MG63 (cell line): Measurements from ENCODE around the gene MCU. TPM values are rescaled to one million over a fixed set of nuclear protein-coding genes. Genes with fewer than 3 reads are reported as not detected.
"Not testable (repeated sequence)": the region's sequence is repeated elsewhere in the genome, so short reads cannot be mapped to it uniquely, and the experiment has no call there.

Source experiments
- DNase-seq: peaks from one replicate; pipeline ENCODE4 v3.0.0-alpha.2; 2020
- H3K27me3 ChIP-seq: fragments of 250-450 bp; sonication (Bioruptor Pico); 2 replicates; pipeline ENCODE4 v1.5.1; 2020; ENCODE audit warnings: mild to moderate bottlenecking, moderate library complexity
- H3K36me3 ChIP-seq: fragments of 250-450 bp; sonication (Bioruptor Pico); 2 replicates; pipeline ENCODE4 v1.5.1; 2020; ENCODE audit warnings: mild to moderate bottlenecking, moderate library complexity
- H3K4me3 ChIP-seq: fragments of 250-450 bp; sonication (Bioruptor Pico); 2 replicates; pipeline ENCODE4 v1.5.1; 2020; ENCODE audit warnings: mild to moderate bottlenecking, moderate library complexity
- H3K9me3 ChIP-seq: fragments of 250-450 bp; sonication (Bioruptor Pico); 2 replicates; pipeline ENCODE4 v1.5.1; 2020; ENCODE audit warnings: mild to moderate bottlenecking, moderate library complexity
- total RNA-seq: library from RNA; depleted of rRNA; stranded (reverse); fragments of >200 nt; shearing (Covaris generic); gene quantifications from 2 replicates; pipeline ENCODE4 v1.2.3, GENCODE V29; 2014; ENCODE audit warnings: low replicate concordance; rRNA removed

Gene MCU, protein sequence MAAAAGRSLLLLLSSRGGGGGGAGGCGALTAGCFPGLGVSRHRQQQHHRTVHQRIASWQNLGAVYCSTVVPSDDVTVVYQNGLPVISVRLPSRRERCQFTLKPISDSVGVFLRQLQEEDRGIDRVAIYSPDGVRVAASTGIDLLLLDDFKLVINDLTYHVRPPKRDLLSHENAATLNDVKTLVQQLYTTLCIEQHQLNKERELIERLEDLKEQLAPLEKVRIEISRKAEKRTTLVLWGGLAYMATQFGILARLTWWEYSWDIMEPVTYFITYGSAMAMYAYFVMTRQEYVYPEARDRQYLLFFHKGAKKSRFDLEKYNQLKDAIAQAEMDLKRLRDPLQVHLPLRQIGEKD
- 24.5 and 41.3 TPM in 2 replicates for total RNA-seq

DNA sequence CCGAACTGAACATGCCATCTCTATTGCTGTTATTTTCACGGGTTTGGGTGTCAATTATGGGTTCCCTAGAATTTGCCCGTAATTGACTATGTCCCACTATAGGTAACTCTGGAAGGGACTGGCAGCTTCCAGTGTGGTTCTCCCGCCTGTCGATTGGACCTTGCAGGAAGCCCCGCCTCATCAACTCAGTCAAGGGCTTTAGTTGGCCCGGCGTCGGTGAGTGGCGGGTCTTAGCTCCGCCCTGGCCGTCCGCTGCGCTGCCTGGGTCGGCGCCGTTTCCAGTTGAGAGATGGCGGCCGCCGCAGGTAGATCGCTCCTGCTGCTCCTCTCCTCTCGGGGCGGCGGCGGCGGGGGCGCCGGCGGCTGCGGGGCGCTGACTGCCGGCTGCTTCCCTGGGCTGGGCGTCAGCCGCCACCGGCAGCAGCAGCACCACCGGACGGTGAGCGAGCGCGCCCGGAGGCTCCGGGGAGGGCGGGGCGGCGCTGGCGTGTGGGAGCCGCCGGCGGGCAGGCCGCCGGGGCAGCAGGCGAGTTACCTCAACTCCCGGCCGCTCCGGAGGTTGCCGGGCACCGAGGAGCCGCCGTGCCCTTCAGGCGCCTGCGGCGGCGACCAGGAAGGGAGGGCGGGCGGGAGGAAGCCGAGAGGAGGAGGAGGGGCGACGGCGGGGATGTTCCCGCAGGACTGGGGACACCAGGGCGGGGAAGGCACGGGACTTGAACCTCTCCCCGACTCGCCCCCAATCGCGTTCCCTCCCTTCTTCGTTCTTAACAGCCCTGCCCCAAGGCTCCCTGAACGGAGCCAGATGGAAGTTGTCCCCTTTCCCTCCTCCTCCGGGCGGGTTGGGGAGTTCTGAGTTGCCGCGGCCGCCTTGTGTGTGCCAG, at the start of gene MCU:
MCU (plus strand) TSS at position 281 of the 881 bp plus-strand sequence; CDS start at position 290, 9 bp downstream.
- peak within 1 kb of the TSS; percentile 80 for H3K4me3 ChIP-seq
- peak; percentile 94 for DNase-seq
- H3K36me3 ChIP-seq: no peaks in the 10 kb centered on the region
- no peaks in the 10 kb centered on the region for H3K9me3 ChIP-seq
- no peaks in the 10 kb centered on the region for H3K27me3 ChIP-seq

DNA sequence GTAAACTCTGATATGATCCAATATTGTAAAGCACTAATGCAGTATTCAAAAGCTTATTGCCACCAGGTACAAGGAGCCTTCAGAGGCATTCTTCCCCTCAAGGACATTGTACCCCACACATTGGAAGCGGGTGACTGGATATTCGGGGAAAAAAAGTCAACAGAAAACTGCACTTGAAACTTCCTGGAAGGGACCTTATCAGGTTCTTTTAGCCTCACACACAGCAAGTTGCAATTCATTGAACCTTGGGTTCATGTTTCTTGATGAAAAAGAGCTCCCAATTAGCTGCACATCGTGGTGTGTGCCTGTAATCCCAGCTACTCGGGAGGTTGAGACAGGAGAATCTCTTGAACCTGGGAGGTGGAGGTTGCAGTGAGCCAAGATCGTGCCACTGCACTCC, 49.6 kb upstream of the MCU start:
- no peaks in the 10 kb centered on the region for H3K36me3 ChIP-seq
- no peak for DNase-seq
- H3K4me3 ChIP-seq: no peak overlapping the region
- H3K9me3 ChIP-seq: no peaks in the 10 kb centered on the region
- no peaks in the 10 kb centered on the region for H3K27me3 ChIP-seq

DNA sequence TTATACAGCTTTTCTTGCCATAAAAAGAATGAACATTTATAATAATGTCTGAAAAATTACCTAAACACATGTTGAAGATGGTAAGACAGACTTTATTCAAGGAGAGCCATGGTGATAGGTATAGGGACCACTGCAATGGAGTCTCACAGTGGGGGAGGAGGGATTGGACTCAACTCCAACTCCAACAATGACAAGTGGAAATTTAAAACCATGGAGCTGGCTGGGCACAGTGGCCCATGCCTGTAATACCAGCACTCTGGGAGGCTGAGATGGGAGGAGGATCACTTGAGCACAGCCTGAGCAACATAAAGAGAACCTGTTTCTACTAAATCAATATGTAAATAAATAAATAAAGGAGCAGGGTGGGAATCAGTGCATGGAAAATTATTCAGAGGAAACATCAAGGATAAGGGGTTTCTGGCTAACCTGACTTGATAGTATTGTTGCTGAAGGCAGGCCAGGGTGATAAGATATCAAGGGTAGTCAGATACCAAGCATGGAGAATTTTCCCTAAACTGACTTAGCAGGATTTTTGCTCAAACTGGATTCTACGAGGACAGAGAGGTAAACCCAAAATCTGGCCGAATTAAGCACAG, 46.6 kb upstream of the MCU start:
- H3K36me3 ChIP-seq: no peaks in the 10 kb centered on the region
- no peak overlapping the region for H3K4me3 ChIP-seq
- DNase-seq: no peak
- H3K27me3 ChIP-seq: no peaks in the 10 kb centered on the region
- H3K9me3 ChIP-seq: no peaks in the 10 kb centered on the region

DNA sequence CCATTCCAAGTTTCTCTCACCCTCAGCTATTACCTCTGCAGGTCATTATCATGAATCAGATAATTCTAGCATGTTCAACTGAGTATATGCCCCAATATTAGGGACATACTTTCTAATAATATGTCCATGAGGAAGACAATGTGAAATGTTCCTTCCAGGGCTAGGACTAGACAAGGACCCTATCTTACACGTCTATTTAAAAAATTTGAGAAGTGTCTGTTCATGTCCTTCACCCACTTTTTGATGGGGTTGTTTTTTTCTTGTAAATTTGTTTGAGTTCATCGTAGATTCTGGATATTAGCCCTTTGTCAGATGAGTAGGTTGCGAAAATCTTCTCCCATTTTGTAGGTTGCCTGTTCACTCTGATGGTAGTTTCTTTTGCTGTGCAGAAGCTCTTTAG, 45.0 kb upstream of the MCU start:
- not testable (repeated sequence) for H3K9me3 ChIP-seq, DNase-seq

DNA sequence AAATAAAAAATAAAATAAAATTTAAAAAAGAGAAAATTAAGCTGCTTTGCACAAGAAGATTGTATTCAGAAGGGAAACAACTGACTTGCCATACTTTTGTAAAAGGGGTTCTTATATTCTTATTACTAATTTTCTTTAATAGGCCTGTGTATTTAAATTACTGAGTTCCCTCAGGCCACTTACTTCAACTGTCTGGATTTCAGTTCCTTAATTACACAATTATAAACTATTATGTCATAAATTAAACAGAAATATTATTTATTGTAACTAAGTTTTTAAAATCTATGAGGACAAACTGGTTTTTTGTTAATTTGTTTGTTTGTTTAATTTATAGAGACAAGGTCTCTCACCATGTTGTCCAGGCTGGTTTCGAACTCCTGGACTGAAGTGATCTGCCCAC, 43.6 kb upstream of the MCU start:
- Histone ChIP-seq H3K4me3 (no peak overlapping the region), H3K9me3 (no peaks in the 10 kb centered on the region), H3K36me3 (no peaks in the 10 kb centered on the region), H3K27me3 (no peaks in the 10 kb centered on the region)
- DNase-seq: no peak

More for the DNA sequence above, 45.0 kb upstream of the MCU start:
- H3K4me3 ChIP-seq, H3K27me3 ChIP-seq, H3K36me3 ChIP-seq: not testable (repeated sequence)

DNA sequence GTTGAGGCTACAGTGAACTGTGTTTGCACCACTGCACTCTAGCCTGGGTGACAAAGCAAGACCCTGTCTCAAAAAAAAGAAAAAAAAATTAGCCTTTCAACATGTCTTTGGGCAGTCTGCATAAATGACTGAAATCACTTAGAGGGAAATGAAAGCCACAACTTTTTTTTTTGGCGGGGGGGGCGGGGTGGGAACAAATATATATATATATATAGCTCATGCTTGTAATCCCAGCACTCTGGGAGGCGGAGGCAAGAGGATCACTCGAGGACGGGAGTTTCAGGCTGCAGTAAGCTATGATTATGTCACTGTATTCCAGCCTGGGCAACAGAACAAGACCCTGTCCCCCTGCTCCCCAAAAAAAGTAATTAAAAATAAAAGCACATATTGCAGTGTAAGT, 42.7 kb upstream of the MCU start:
- no peak overlapping the region for H3K4me3 ChIP-seq
- H3K27me3 ChIP-seq: no peaks in the 10 kb centered on the region
- H3K9me3 ChIP-seq: no peaks in the 10 kb centered on the region
- no peak for DNase-seq
- H3K36me3 ChIP-seq: no peaks in the 10 kb centered on the region

DNA sequence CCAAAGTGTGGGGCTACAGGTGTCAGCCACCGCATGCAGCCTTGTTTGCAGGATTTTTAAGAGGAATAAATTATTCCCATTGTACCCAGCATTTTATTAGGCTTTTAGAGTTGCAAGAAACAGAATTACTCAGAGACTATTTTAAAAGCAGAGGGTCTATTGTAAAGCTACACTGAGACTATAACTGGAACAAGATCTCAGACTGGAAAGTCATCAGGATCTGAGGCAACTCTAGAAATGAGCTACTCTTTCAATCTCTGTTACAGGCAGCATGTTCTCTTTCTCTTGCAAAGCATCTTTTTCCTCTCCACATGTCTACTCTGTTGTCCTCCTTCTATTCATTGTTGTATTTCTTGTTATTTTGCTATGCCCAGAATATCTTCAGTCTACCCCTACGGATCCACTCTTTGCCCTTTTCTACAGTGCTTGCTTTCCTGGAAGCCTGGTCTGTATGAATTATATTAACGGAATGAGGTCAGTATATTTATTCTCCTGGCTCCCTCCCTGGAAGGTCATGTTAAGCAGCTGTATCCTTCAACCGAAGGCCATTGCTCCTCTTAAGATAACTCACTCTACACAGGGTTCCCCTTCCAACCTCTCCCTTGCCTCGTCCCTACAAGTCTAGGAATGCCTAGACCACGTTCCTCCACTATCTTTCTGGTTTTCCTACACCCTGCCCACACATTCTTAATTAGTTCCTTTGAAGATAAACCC, 38.4 kb upstream of the MCU start:
- Histone ChIP-seq H3K9me3 (no peaks in the 10 kb centered on the region), H3K4me3 (no peak overlapping the region), H3K27me3 (no peaks in the 10 kb centered on the region), H3K36me3 (no peaks in the 10 kb centered on the region)
- no peak for DNase-seq

DNA sequence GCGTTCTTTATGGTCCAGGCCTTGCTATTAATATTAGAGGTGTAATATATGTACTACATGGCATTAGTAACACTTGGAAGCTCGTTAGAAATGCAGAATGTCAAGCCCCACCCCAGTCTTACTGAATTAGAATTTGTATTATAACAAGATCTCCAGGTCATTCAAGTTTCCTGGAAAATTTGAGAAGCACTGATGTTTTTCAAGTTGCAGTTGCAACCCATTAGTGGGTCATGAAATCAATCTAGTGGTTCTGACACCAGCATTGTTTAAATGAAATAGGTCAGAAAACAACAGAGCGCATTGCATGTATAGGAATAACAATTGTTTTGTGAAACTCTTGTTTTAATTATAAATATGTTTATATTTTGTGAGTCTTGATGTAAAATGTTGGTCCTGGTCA, 37.2 kb upstream of the MCU start:
- H3K27me3 ChIP-seq: no peaks in the 10 kb centered on the region
- H3K4me3 ChIP-seq: no peak overlapping the region
- no peak for DNase-seq
- H3K36me3 ChIP-seq: no peaks in the 10 kb centered on the region
- H3K9me3 ChIP-seq: no peaks in the 10 kb centered on the region

DNA sequence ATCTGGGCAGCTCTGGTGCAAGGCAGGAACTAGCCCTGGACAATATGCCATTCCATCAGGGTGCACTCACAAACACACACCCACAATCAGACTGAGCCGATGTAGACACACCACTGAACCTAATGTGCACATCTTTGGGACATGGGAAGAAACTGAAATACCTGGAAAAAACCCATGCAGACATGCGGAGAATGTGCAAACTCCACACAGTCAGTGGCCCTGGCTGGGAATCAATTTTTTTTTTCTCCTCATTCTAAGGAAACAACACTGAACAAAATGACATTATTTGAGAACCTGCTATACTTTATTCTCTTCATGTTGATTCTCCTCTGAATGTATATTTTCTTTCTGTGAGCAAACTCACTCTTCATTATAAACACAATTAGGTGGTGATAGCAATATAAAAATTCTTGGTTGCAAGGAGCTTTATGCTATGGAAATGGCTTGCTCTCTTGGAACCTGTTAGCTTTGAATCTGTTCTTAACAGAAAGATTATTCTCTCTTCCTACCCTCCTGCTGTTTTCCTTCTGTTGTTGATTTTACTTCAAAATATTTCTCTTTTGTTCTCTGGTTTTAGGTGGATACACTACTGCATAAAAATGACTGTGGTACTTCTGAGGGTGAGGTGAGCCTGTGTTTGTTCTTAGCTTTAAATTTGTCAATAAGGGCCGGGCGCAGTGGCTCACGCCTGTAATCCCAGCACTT, 33.1 kb upstream of the MCU start:
- H3K9me3 ChIP-seq: no peaks in the 10 kb centered on the region
- H3K27me3 ChIP-seq: no peaks in the 10 kb centered on the region
- DNase-seq: no peak
- no peaks in the 10 kb centered on the region for H3K36me3 ChIP-seq
- no peak overlapping the region for H3K4me3 ChIP-seq

DNA sequence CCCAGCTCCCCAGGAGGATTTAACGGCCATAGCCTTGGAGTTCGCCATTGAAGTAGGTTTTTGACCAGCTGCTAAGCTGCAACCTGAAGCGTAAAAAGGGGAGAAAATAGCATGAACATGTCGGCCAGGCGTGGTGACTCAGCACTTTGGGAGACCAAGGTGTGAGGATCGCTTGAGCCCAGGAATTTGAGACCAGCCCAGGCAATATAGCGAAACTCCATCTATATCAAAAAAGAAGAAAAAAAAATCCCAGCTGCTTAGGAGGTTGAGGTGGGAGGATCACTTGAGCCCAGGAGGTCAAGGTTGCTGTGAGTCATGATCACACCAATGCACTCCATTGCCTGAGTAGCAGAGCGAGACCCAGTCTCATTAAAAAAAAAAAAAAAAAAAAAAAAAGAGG, 32.2 kb upstream of the MCU start:
- DNase-seq: no peak

DNA sequence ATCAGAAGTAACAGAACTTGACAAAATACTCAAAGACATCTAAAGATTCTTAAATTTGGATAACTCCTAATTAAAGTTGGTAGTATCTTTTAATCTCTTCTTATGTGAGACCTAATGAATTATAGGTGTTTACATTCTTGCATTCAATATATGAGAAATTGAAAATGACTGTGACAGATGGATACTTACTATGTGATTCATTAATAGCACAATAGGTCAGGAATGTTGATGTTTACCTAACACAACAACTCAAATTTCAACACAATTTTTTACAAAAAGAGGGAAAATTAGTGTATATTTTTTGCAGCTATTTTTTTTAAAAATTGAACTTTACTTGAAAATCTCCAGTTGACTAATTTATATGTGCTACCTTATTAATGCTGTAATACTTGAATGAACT, 31.7 kb upstream of the MCU start:
- DNase-seq: no peak
- no peaks in the 10 kb centered on the region for H3K9me3 ChIP-seq
- H3K27me3 ChIP-seq: no peaks in the 10 kb centered on the region
- no peak overlapping the region for H3K4me3 ChIP-seq
- no peaks in the 10 kb centered on the region for H3K36me3 ChIP-seq

More for the DNA sequence above, 32.2 kb upstream of the MCU start:
- H3K4me3 ChIP-seq: no peak overlapping the region
- H3K36me3 ChIP-seq: no peaks in the 10 kb centered on the region
- H3K9me3 ChIP-seq: no peaks in the 10 kb centered on the region
- H3K27me3 ChIP-seq: no peaks in the 10 kb centered on the region

DNA sequence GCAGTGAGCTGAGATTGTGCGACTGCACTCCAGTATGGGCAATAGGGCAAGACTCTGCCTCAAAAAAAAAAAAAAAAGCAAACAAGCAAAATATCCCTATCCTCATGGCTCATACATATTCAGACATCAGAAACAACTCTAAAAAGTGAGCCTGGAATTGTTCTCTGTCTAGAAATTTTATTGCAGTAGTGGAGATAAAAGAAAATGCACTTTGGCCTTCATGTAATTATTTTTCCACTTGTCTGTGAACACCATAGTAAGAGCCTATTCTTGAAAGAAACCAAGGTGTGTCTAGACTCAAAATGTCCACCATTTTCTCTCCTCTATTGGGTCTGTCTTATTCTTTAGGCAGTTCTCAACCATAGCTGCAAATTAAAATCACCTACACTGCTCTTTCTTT, 30.5 kb upstream of the MCU start:
- Histone ChIP-seq H3K36me3 (no peaks in the 10 kb centered on the region), H3K27me3 (no peaks in the 10 kb centered on the region), H3K9me3 (no peaks in the 10 kb centered on the region; the same call in 1 of the 2 replicates), H3K4me3 (no peak overlapping the region)
- DNase-seq: no peak

DNA sequence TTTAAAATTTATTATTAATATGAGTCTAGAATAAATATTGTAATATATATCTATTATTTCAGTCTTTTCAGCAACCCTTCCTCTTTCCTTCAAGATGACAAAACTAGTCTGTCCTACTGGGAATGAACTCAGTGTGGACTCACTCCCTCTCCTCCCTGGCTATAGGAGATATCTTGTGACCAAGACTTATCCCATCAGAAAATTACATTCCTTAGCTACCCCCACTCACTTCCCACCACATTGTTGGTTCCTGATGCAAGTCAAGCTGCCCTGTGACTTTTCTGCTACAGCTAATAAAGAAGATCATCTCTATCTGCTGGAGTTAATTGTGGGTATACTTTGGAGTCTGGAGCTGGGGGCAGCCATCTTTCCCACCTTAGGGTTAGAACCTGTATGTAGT, 28.0 kb upstream of the MCU start:
- peaks cover 2% of the 10 kb centered on the region; the same call in 1 of the 2 replicates for H3K9me3 ChIP-seq
- no peak for DNase-seq
- no peaks in the 10 kb centered on the region for H3K36me3 ChIP-seq
- no peaks in the 10 kb centered on the region for H3K27me3 ChIP-seq
- H3K4me3 ChIP-seq: no peak overlapping the region

DNA sequence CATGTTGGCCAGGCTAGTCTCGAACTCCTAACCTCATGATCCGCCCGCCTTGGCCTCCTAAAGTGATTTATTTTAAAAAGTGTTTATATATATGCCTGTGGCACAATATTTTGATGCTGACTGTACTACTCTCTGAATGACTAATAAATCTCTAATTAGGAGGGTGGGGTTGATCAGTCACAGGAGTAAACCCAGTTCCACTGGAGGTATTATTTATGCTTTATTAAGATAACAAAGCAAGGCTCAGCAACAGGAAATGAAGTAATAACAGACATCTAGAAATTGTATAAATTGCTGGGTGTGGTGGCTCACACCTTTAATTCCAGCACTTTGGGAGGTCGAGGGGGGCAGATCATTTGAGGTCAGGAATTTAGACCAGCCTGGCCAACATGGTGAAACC, 26.0 kb upstream of the MCU start:
- DNase-seq: peak; percentile 24
- H3K9me3 ChIP-seq: peaks cover 2% of the 10 kb centered on the region; the same call in 1 of the 2 replicates
- H3K36me3 ChIP-seq: no peaks in the 10 kb centered on the region
- H3K27me3 ChIP-seq: no peaks in the 10 kb centered on the region
- no peak overlapping the region for H3K4me3 ChIP-seq

DNA sequence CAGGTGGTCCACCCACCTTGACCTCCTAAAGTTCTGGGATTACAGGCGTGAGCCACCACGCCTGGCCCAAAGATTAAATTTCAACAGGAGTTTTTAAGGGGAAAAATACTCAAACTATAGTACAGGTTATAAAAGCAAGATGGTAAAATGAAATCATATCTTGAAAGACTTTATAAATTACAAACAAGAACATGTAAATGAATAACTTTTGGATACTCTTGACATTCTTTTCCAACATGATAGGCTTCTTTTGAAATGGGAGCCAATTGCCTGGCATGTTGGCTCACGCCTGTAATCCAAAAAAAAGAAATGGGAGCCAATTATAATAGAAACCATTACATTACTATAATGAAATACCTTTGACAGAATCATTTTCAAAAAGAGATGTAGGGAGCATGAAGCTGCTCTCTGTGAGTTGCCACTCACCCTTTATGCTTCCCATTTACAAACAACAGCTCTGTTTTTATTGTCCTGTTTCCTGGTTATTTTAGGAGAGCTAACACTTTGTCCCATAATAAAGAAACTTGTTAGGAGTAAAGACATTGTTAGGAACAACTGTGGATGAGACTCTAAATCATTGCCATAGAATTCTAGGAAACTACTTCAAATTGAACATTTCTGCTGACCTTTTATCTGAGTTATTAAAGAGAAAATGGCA, 24.6 kb upstream of the MCU start:
- H3K4me3 ChIP-seq: no peak overlapping the region
- peaks cover 2% of the 10 kb centered on the region; the same call in 1 of the 2 replicates for H3K9me3 ChIP-seq
- H3K36me3 ChIP-seq: no peaks in the 10 kb centered on the region
- no peak for DNase-seq
- no peaks in the 10 kb centered on the region for H3K27me3 ChIP-seq

DNA sequence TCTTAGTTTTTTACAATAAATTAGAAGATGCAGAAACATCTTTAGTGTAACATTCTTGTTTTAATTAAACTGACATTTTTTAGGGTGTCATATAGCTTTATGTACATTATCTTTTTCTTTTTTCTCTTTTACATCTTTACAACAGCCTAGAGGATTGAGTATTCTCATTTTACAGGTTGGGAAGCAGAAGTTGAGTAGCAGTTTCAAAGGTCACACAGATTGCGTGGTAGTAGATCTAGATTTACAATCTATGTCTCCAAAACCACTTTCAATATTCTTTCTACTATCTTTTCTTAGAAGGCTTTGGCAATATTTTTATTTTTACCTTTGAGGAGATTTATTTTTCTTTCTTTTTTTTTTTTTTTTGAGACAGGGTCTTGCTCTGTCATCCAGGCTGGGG, 18.7 kb upstream of the MCU start:
- H3K9me3 ChIP-seq: peaks cover 3% of the 10 kb centered on the region; the same call in 1 of the 2 replicates
- no peaks in the 10 kb centered on the region for H3K36me3 ChIP-seq
- no peak for DNase-seq
- H3K4me3 ChIP-seq: no peak overlapping the region
- no peaks in the 10 kb centered on the region for H3K27me3 ChIP-seq
